ENCODE results near the gene KBTBD12.

Gene KBTBD12

GRCh38 chr3:127953091-127954035 is 38.3 kb downstream of the KBTBD12 start:
- peak; percentile 24 to 26 for DNase-seq (ENCODE audit: low read depth in 2 of 2)

DNA sequence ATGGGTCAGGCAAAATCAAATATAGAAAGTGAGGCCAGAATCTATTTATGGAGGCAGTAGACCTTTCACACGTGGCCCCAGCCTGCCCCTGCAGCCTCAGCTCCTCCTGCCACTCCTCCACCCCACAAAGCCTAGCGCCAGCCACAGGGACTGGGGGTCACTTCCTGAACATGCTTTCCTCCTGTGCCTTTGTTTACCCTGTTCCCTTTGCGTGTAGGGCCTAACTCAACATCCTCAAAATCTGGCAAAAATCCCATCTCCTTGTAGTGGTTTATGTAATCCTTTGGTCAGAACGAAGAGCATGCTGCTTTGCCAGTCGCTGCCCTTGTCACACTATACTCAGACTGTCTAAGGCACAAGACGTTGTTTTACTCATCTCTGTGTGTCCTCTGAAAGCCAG is 39.6 kb downstream of the KBTBD12 start:
- DNase-seq (ENCODE audit: low read depth in 2 of 2): no peak

GRCh38 chr3:127955728-127956127 is 40.7 kb downstream of the KBTBD12 start:
- no peak for DNase-seq (ENCODE audit: low read depth in 2 of 2)

DNA sequence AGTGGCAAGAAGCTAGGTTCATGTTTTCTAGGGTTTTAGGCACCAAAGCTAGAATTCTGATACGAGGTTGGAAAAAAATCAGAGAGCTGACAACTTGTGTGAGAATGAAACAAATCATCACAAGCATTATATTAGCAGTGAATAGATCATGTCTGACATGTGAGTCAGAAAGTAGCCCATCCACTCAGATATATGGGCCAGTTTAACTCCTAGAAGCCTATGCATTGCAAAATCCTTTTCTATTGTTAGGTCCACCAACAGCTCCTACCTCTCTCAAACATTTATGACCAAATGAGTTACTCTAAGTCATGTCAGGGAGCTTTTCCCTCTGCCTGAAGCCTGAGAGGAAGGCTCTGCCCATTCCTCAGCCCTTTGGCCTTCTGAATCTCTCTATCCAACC is 44.0 kb downstream of the KBTBD12 start:
- no peak for DNase-seq (ENCODE audit: low read depth in 2 of 2)

DNA sequence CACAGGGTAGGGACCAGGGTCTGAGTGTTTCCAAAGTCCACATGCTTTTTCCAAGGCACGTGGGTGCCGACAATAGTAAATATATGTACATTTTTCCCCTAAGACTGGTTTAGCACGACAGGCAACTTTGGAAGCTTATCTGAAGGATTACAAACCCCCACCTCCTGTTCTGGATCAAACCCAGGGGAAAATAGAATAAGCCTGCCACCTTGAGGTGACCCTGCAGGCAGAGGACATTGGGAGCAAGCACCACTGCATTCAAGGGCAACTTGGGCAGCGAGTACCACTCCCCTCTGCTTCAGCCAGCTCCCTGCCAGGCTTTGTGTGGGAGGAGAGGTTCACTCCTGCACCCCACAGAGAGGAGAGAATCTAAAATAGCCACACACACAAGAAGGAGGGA is 44.8 kb downstream of the KBTBD12 start:
- DNase-seq (ENCODE audit: low read depth in 2 of 2): no peak

GRCh38 chr3:127960421-127960965 is 45.5 kb downstream of the KBTBD12 start:
- DNase-seq (ENCODE audit: low read depth in 2 of 2): no peak

- DNase-seq (ENCODE audit: low read depth in 2 of 2): no peak
These were observed 46.1 kb downstream of the KBTBD12 start for GRCh38 chr3:127961124-127961523.

- no peak for DNase-seq (ENCODE audit: low read depth in 2 of 2)
These were observed 46.9 kb downstream of the KBTBD12 start for GRCh38 chr3:127961963-127962362.

GRCh38 chr3:127962937-127963336 is 47.9 kb downstream of the KBTBD12 start:
- no peak for DNase-seq (ENCODE audit: low read depth in 2 of 2)

GRCh38 chr3:127964053-127964452 is 49.0 kb downstream of the KBTBD12 start:
- no peak for DNase-seq (ENCODE audit: low read depth in 2 of 2)

DNA sequence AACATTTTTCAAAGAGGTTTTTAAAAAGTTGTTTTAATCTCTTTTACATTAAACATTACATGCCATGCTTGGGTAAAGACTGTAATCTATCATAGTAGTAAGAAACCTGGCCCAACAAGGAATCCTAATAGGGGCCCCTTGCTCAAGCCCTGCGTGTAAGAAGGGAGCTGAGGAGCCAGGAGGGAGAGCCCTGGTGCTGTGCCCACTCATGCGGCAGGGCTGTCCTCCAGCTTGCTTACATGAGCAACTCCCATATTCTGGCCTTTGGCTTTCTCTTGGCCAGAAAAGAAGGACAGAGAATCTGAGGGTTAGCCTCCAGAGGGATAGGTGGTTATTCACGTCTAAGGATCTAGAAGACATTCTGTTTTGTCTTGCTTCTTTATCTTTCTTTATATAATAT is 49.8 kb downstream of the KBTBD12 start:
- no peak for DNase-seq (ENCODE audit: low read depth in 2 of 2)

GRCh38 chr3:127967316-127967715 is 52.3 kb downstream of the KBTBD12 start:
- no peak for DNase-seq (ENCODE audit: low read depth in 2 of 2)

GRCh38 chr3:127970966-127971592 is 56.0 kb downstream of the KBTBD12 start:
- peak; percentile 20 to 21 for DNase-seq (ENCODE audit: low read depth in 2 of 2)

GRCh38 chr3:127974226-127974625 is 59.2 kb downstream of the KBTBD12 start:
- DNase-seq (ENCODE audit: low read depth in 2 of 2): no peak

DNA sequence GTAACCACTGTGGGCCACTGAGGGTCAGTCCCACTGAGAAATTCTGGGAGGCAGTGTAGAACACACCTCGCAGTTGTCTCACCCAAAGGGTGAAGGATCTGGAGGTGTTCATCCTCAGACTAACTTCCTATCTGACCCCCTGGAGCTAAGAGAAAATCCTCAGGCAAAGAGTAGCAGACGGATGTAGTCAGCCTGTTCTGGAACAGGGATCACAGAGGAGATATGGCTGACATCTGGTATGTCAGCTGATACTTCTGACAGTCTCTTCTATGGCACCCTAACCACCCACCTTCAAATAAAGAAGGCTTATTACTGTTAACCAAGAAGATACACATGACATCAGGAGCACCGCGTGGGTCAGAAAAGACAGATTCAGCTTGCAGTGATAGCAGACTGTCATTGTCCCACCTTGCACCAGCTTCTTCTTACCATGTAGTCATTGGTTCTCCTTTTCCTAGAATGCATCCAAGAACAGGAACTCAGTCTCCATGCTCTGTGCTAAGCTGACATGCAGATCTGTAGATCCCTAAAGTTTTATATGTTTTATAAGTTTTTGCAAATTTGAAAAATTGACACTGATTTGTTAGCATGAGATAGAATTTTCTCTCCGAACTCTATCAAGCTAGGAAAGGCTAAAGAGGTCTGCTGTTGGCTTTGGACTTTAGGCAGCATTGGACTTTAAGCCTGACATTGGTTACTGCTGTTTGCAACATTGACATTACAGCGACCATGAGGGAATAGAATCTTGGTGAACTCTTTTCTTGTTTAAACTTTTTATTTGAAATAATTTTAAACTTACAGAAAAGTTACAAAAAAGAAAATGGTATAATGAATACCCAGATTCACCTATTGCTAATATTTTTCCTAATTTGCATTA is 60.4 kb downstream of the KBTBD12 start:
- DNase-seq (ENCODE audit: low read depth in 2 of 2): no peak

GRCh38 chr3:127978636-127979035 is 63.6 kb downstream of the KBTBD12 start:
- no peak for DNase-seq (ENCODE audit: low read depth in 2 of 2)

GRCh38 chr3:127979473-127979872 is 64.4 kb downstream of the KBTBD12 start:
- DNase-seq (ENCODE audit: low read depth in 2 of 2): no peak

DNA sequence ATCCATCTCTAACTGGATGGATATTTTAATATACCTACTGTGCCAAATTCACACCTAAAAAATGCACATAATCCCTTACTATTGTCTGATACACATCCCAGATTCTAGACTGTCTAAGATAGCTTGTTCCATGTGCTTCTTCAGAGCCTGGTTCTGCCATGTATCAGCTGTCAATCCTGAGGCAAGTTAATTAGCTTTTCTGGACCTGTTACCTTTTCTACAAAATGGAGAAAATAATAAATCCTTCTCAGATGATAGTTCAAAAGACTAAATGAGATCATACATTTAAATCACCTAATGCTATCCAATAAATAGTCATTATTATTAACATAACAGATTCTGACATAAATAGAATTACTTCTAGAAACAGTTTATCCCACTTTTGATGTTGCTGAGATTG is 66.1 kb downstream of the KBTBD12 start:
- no peak for DNase-seq (ENCODE audit: low read depth in 2 of 2)

- no peak for DNase-seq (ENCODE audit: low read depth in 2 of 2)
These were observed 67.1 kb downstream of the KBTBD12 start for GRCh38 chr3:127982155-127982554.

- no peak for DNase-seq (ENCODE audit: low read depth in 2 of 2)
These were observed 69.4 kb downstream of the KBTBD12 start for GRCh38 chr3:127984241-127984975.

GRCh38 chr3:127985216-127985615 is 70.2 kb downstream of the KBTBD12 start:
- DNase-seq (ENCODE audit: low read depth in 2 of 2): no peak

All from fibroblast of skin of left quadriceps (primary cell).